ENCODE data around the gene MEIOSIN.

Gene MEIOSIN

DNA sequence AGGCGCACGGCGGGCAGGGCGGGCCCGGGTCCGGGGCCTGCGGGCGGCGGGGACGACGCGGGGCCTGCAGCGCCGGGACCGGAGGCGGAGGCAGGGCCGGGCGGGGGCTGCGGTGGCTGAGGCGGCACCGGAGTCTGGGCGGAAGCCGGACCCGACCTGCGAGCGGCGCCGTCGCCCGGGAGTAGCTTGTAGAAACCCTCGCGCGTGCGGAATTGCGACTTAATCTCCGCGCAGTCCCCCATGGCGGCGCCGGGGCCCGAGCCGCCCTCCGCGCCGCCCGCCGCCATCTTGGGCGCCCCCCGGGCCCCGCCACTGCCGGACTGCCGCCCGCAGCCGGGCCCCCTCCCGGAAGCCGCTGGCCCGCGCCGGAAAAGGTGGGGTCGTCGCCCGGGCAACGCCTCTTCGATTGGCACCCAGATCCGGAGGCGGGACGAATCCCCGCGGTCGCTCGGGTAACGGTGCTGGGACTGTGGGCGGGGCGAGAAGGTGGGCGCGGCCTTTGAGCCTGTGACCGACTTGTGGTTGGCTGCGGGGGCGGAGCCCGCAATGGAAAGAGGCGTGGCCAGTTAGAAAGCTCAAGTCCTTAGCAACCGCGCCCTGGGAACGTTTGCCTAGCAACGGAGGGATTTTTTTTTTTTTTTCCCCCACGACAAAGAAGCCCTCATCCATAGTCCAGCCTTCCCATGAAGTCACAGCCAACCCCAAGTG is 59.4 kb downstream of the MEIOSIN start, which contains the start of gene DMWD:
TSS of gene DMWD (minus strand) at position 376 of the 708 bp plus-strand sequence. CDS start at position 287, 89 bp downstream.
- peak; percentile 100 for DNase-seq (ENCODE audit: low spot score)
- H3K79me1 ChIP-seq (ENCODE audit: low read depth, low read length) = peaks cover 19% of the 10 kb centered on the region
- H4K8ac ChIP-seq (ENCODE audit: low read depth, low read length) = peak within 1 kb of the TSS; percentile 43
- H2AK5ac ChIP-seq (ENCODE audit: low read depth, low read length) = peak within 1 kb of the TSS; percentile 95
- peaks cover 22 to 33% of the 10 kb centered on the region in 2 donors for H3K36me3 ChIP-seq (replicated peaks in 1 of 2; ENCODE audit: control insufficient read depth in 2 of 2, insufficient read depth in 2 of 2, low read length in 2 of 2)
- peak within 1 kb of the TSS; percentile 7 for H4K91ac ChIP-seq (ENCODE audit: low read depth, low read length, poor library complexity)
- no peaks in the 10 kb centered on the region for H3K27me3 ChIP-seq (ENCODE audit: control insufficient read depth in 3 of 3, insufficient read depth in 3 of 3, low read depth in 1 of 3, low read length in 3 of 3)
- peaks cover 14 to 16% of the 10 kb centered on the region in 2 donors for H3K4me1 ChIP-seq (ENCODE audit: control insufficient read depth in 2 of 2, insufficient read depth in 1 of 2, low read depth in 1 of 2, low read length in 2 of 2)
- no peaks in the 10 kb centered on the region for H3K9me3 ChIP-seq (replicated peaks in 1 of 2; ENCODE audit: control insufficient read depth in 2 of 2, insufficient read depth in 1 of 2, low read depth in 1 of 2, low read length in 2 of 2)
- peak within 1 kb of the TSS; percentile 97 for H3K18ac ChIP-seq (ENCODE audit: low read length)
- H3K27ac ChIP-seq (replicated peaks; ENCODE audit: low read length) = peak within 1 kb of the TSS; percentile 10
- H3K4me3 ChIP-seq (ENCODE audit: low read length in 2 of 2) = peak within 1 kb of the TSS; percentile 91 to 99
- no peak within 1 kb of the TSS for H3K4ac ChIP-seq (ENCODE audit: low read length)
- peak within 1 kb of the TSS; percentile 89 for H3K14ac ChIP-seq (ENCODE audit: low read length)
- H2BK5ac ChIP-seq (ENCODE audit: low read length) = peak within 1 kb of the TSS; percentile 98
- H3K4me2 ChIP-seq (ENCODE audit: insufficient read depth, low read length, poor library complexity, severe bottlenecking) = peak within 1 kb of the TSS; percentile 99
- peak within 1 kb of the TSS; percentile 90 for H2AFZ ChIP-seq (ENCODE audit: low read length)
- no peak within 1 kb of the TSS for H2BK15ac ChIP-seq (ENCODE audit: low read length)
- peak within 1 kb of the TSS; percentile 22 for H2BK12ac ChIP-seq (ENCODE audit: low read length)
- WGBS, 2 donors (ENCODE audit: extremely low coverage in 2 of 2, insufficient read length in 2 of 2, insufficient replicate concordance in 1 of 2) = no CpG with 5 or more reads among the region's 86 CpGs
- peak within 1 kb of the TSS; percentile 99 for H3K9ac ChIP-seq (ENCODE audit: low read depth, low read length, poor library complexity)
- H3K23ac ChIP-seq (ENCODE audit: low read depth, low read length, poor library complexity) = peak within 1 kb of the TSS; percentile 73
- H2BK120ac ChIP-seq (ENCODE audit: low read depth, low read length) = no peak within 1 kb of the TSS

DNA sequence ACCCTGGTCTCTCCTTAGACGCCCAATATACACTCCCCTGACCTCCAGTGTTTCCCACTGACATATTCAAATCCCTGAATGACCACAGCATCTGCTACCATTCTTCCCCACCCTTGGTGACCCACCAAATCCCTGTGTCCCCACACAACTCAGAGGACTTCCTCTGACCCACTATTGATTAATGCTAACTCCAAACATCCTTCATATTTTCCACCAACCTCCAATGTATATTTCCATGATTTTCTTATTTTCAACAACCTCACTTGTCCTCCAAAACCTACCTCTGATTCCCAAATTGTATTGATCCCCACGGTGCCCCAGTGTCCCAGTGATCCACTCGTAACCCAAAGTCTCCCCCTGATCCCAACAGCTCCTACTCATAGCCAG is 59.9 kb downstream of the MEIOSIN start:
- peak overlapping the region; percentile 51 for H2AFZ ChIP-seq (ENCODE audit: low read length)
- H3K36me3 ChIP-seq (replicated peaks in 1 of 2; ENCODE audit: control insufficient read depth in 2 of 2, insufficient read depth in 2 of 2, low read length in 2 of 2) = peaks cover 21 to 29% of the 10 kb centered on the region in 2 donors
- H2BK5ac ChIP-seq (ENCODE audit: low read length) = no peak overlapping the region
- H3K4me3 ChIP-seq (ENCODE audit: low read length in 2 of 2) = peak overlapping the region in 1 of 2 donors; percentile 99
- WGBS, 2 donors (ENCODE audit: extremely low coverage in 2 of 2, insufficient read length in 2 of 2, insufficient replicate concordance in 1 of 2) = no CpG with 5 or more reads among the region's 3 CpGs
- no peak overlapping the region for H3K14ac ChIP-seq (ENCODE audit: low read length)
- H3K9ac ChIP-seq (ENCODE audit: low read depth, low read length, poor library complexity) = no peak overlapping the region
- no peak overlapping the region for H4K91ac ChIP-seq (ENCODE audit: low read depth, low read length, poor library complexity)
- H3K18ac ChIP-seq (ENCODE audit: low read length) = no peak overlapping the region
- no peaks in the 10 kb centered on the region for H3K9me3 ChIP-seq (replicated peaks in 1 of 2; ENCODE audit: control insufficient read depth in 2 of 2, insufficient read depth in 1 of 2, low read depth in 1 of 2, low read length in 2 of 2)
- H3K4ac ChIP-seq (ENCODE audit: low read length) = no peak overlapping the region
- H3K27me3 ChIP-seq (ENCODE audit: control insufficient read depth in 3 of 3, insufficient read depth in 3 of 3, low read depth in 1 of 3, low read length in 3 of 3) = no peaks in the 10 kb centered on the region
- no peak overlapping the region for H3K23ac ChIP-seq (ENCODE audit: low read depth, low read length, poor library complexity)
- no peak for DNase-seq (ENCODE audit: low spot score)
- no peak overlapping the region for H4K8ac ChIP-seq (ENCODE audit: low read depth, low read length)
- H2BK12ac ChIP-seq (ENCODE audit: low read length) = no peak overlapping the region
- no peak overlapping the region for H2BK15ac ChIP-seq (ENCODE audit: low read length)
- H3K79me1 ChIP-seq (ENCODE audit: low read depth, low read length) = peaks cover 19% of the 10 kb centered on the region
- H3K27ac ChIP-seq (replicated peaks; ENCODE audit: low read length) = peak overlapping the region; percentile 10
- peak overlapping the region; percentile 32 for H3K4me2 ChIP-seq (ENCODE audit: insufficient read depth, low read length, poor library complexity, severe bottlenecking)
- no peak overlapping the region for H2AK5ac ChIP-seq (ENCODE audit: low read depth, low read length)
- peaks cover 14 to 16% of the 10 kb centered on the region in 2 donors for H3K4me1 ChIP-seq (ENCODE audit: control insufficient read depth in 2 of 2, insufficient read depth in 1 of 2, low read depth in 1 of 2, low read length in 2 of 2)
- no peak overlapping the region for H2BK120ac ChIP-seq (ENCODE audit: low read depth, low read length)

DNA sequence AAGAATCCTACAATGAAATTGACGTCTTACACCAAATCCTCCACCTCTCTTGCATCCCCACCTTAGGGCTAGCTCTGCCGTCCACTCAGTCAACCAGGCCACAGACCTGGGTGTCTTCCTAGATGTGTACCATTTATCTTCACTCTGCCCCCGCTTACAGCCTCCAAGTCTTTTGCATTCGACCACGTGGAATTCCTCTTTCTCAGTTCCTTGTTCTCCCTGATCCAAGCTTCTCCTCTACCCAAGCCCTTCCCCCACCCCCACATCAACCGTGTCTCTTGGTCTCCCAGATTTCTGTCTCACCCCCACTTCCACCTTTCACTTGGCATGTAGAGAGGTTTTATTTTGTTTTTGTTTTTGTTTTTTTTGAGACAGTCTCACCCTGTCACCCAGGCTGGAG is 60.6 kb downstream of the MEIOSIN start:
- Histone ChIP-seq H3K4me1 (ENCODE audit: control insufficient read depth in 2 of 2, insufficient read depth in 1 of 2, low read depth in 1 of 2, low read length in 2 of 2) (peaks cover 14 to 17% of the 10 kb centered on the region in 2 donors), H2AK5ac (ENCODE audit: low read depth, low read length) (no peak overlapping the region), H3K27me3 (ENCODE audit: control insufficient read depth in 3 of 3, insufficient read depth in 3 of 3, low read depth in 1 of 3, low read length in 3 of 3) (no peaks in the 10 kb centered on the region), H3K23ac (ENCODE audit: low read depth, low read length, poor library complexity) (no peak overlapping the region), H2BK15ac (ENCODE audit: low read length) (no peak overlapping the region), H2BK5ac (ENCODE audit: low read length) (no peak overlapping the region), H4K91ac (ENCODE audit: low read depth, low read length, poor library complexity) (no peak overlapping the region), H3K9me3 (replicated peaks in 1 of 2; ENCODE audit: control insufficient read depth in 2 of 2, insufficient read depth in 1 of 2, low read depth in 1 of 2, low read length in 2 of 2) (no peaks in the 10 kb centered on the region), H3K4me2 (ENCODE audit: insufficient read depth, low read length, poor library complexity, severe bottlenecking) (no peak overlapping the region), H2AFZ (ENCODE audit: low read length) (peak overlapping the region; percentile 51), H2BK120ac (ENCODE audit: low read depth, low read length) (no peak overlapping the region), H3K4ac (ENCODE audit: low read length) (no peak overlapping the region), H3K79me1 (ENCODE audit: low read depth, low read length) (peaks cover 15% of the 10 kb centered on the region), H3K36me3 (replicated peaks in 1 of 2; ENCODE audit: control insufficient read depth in 2 of 2, insufficient read depth in 2 of 2, low read length in 2 of 2) (peaks cover 15 to 22% of the 10 kb centered on the region in 2 donors), H3K9ac (ENCODE audit: low read depth, low read length, poor library complexity) (no peak overlapping the region), H4K8ac (ENCODE audit: low read depth, low read length) (no peak overlapping the region), H2BK12ac (ENCODE audit: low read length) (no peak overlapping the region), H3K4me3 (ENCODE audit: low read length in 2 of 2) (no peak overlapping the region), H3K14ac (ENCODE audit: low read length) (no peak overlapping the region), H3K18ac (ENCODE audit: low read length) (no peak overlapping the region), H3K27ac (replicated peaks; ENCODE audit: low read length) (no peak overlapping the region)
- no peak for DNase-seq (ENCODE audit: low spot score)
- WGBS, 2 donors (ENCODE audit: extremely low coverage in 2 of 2, insufficient read length in 2 of 2, insufficient replicate concordance in 1 of 2) = no CpG with 5 or more reads among the region's 6 CpGs

DNA sequence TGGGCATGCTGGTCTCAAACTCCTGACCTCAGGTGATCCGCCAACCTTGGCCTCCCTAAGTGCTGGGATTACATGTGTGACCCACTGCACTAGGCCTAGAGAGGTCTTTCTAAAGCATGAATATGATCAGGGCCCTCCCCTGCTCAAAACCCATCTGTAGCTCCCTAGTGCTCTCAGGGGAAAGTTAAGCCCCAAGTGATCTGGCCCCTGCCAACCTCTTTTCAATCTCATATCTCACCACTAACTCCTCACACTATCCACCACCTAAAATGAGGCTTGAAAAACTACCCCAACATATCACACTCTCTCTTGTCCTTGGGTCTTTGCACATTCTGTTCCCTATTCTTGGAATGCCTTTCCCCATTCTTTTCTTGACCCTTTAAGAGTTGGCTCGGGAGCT is 61.4 kb downstream of the MEIOSIN start:
- DNase-seq (ENCODE audit: low spot score) = no peak
- Histone ChIP-seq H2BK15ac (ENCODE audit: low read length) (no peak overlapping the region), H3K27ac (replicated peaks; ENCODE audit: low read length) (no peak overlapping the region), H3K14ac (ENCODE audit: low read length) (no peak overlapping the region), H3K9ac (ENCODE audit: low read depth, low read length, poor library complexity) (no peak overlapping the region), H3K4me2 (ENCODE audit: insufficient read depth, low read length, poor library complexity, severe bottlenecking) (no peak overlapping the region), H3K9me3 (replicated peaks in 1 of 2; ENCODE audit: control insufficient read depth in 2 of 2, insufficient read depth in 1 of 2, low read depth in 1 of 2, low read length in 2 of 2) (no peaks in the 10 kb centered on the region), H4K8ac (ENCODE audit: low read depth, low read length) (no peak overlapping the region), H3K18ac (ENCODE audit: low read length) (no peak overlapping the region), H2BK12ac (ENCODE audit: low read length) (no peak overlapping the region), H2BK120ac (ENCODE audit: low read depth, low read length) (no peak overlapping the region), H3K4me1 (ENCODE audit: control insufficient read depth in 2 of 2, insufficient read depth in 1 of 2, low read depth in 1 of 2, low read length in 2 of 2) (peaks cover 15 to 20% of the 10 kb centered on the region in 2 donors), H3K4ac (ENCODE audit: low read length) (no peak overlapping the region), H2BK5ac (ENCODE audit: low read length) (no peak overlapping the region), H3K4me3 (ENCODE audit: low read length in 2 of 2) (no peak overlapping the region), H2AK5ac (ENCODE audit: low read depth, low read length) (no peak overlapping the region), H3K36me3 (replicated peaks in 1 of 2; ENCODE audit: control insufficient read depth in 2 of 2, insufficient read depth in 2 of 2, low read length in 2 of 2) (peaks cover 9 to 15% of the 10 kb centered on the region in 2 donors), H2AFZ (ENCODE audit: low read length) (no peak overlapping the region), H3K27me3 (ENCODE audit: control insufficient read depth in 3 of 3, insufficient read depth in 3 of 3, low read depth in 1 of 3, low read length in 3 of 3) (no peaks in the 10 kb centered on the region), H4K91ac (ENCODE audit: low read depth, low read length, poor library complexity) (no peak overlapping the region), H3K79me1 (ENCODE audit: low read depth, low read length) (peaks cover 15% of the 10 kb centered on the region), H3K23ac (ENCODE audit: low read depth, low read length, poor library complexity) (no peak overlapping the region)
- WGBS, 2 donors (ENCODE audit: extremely low coverage in 2 of 2, insufficient read length in 2 of 2, insufficient replicate concordance in 1 of 2) = no CpG with 5 or more reads among the region's 2 CpGs
